GM19099 (cell line): ENCODE results near the gene ACIN1.

Experiments used
- POLR2A ChIP-seq: IDR thresholded peaks from 3 replicates; pipeline ENCODE4 v1.6.1; 2011; ENCODE audit warnings: low read depth; ENCODE audit not compliant: insufficient read length; ENCODE audit errors: extremely low read depth

The ACIN1 gene

GRCh38 chr14:23034498-23035302 is 60.2 kb downstream of the ACIN1 start, which contains the start of gene PSMB5:
PSMB5 (minus strand) TSS chr14:23034900; CDS start chr14:23034881, 19 bp downstream.
- peak; percentile 77 for TF ChIP-seq POLR2A

DNA sequence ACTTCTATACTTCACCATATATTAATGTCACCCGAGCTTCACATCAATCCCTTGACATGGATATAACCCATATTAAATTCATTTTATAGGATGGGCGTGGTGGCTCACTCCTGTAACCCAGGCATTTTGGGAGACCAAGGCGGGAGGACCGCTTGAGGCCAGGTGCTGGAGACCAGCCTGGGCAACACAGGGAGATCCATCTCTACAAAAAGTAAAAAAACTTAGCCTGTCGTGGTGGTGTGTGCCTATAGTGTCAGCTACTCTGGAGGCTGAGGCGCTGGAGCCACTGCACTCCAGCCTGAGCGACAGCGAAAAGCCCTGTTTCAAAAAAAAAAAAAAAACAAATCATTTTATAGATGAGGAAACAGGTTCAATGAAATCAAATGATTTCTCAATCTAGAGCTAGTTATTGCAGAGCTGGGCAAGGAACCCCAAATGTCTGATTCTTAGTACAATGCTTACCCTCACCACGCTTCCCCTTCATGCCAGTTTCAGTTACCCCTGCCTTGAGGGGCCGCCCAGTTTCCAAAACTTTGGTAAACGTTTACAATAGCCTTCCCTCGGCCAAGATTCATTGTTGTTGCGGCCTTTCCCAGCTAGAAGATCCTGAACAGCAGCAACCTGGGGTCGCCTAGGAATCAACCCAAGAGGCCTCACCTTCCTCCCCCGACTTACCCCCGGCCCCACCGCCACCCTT is 61.0 kb downstream of the ACIN1 start:
- TF ChIP-seq POLR2A: no peak

- no peak for TF ChIP-seq POLR2A
Measured at GRCh38 chr14:23033251-23033727, 61.6 kb downstream of the ACIN1 start.

DNA sequence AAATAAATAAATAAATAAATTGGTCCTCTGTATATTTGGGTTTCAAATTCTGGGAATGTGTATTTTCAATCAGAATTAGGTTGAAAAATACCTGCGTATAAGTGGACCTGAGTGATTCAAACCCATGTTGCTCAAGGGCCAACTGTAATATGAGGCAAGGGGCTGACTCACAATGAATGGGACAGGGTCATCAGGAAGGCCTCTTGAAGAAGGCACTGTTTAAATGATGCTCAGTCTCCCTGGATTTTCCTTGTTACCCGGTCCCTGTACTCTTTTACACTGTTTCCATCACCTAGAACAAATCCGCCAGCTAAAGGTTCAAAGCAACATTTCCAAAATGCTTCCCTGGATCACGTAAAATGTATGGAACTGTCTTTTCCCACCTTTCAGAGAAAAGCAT is 64.0 kb downstream of the ACIN1 start:
- TF ChIP-seq POLR2A: no peak

GRCh38 chr14:23028799-23029198 is 66.1 kb downstream of the ACIN1 start:
- no peak for TF ChIP-seq POLR2A

GRCh38 chr14:23025151-23025814 is 69.7 kb downstream of the ACIN1 start:
- no peak for TF ChIP-seq POLR2A

- no peak for TF ChIP-seq POLR2A
Measured at GRCh38 chr14:23024612-23025075, 70.3 kb downstream of the ACIN1 start.

DNA sequence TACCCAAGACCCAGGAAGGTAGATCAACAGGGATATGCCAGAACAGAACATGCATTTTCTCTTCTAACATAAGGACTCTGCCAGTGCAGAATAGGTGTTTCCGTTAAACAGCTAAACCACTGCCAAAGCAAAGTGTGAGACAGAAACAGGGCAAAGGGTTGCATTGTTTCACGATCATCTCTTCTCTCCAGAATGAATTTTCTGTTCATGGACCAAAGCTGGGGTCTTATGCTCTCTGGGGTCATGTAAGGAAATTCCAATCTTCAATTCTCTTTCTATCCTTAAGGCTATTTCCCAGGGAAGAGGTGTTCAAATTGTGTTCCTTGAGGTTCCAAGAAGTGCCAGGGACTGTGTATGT is 71.2 kb downstream of the ACIN1 start:
- TF ChIP-seq POLR2A: no peak

GRCh38 chr14:23023022-23023794 is 71.7 kb downstream of the ACIN1 start:
- TF ChIP-seq POLR2A: no peak

DNA sequence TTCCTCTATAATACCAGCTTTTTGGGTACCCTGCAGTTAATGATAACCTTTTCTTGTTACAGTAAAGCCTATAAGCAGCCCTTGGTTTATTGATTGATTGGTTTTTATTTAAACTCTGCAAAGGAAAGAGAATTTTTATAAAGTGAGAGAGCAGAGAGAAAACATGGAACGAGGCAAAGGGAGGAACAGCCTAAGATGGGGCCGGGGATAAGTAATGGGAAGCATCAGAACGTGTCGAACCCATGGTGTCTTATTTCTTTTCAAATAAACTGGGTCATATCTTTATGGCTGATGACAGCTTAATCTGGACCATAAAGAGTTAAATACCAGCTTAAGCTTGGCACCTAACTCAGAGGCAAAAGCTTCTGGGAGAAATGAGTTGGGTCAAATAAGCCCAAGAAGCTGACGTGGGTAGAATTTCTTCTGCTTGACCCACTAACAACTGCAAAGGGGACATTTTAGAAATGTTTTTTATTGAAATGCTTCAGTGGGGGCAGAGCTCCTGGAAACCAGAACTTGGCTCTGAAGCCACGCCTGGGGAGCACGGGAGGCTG is 73.0 kb downstream of the ACIN1 start:
- no peak for TF ChIP-seq POLR2A

DNA sequence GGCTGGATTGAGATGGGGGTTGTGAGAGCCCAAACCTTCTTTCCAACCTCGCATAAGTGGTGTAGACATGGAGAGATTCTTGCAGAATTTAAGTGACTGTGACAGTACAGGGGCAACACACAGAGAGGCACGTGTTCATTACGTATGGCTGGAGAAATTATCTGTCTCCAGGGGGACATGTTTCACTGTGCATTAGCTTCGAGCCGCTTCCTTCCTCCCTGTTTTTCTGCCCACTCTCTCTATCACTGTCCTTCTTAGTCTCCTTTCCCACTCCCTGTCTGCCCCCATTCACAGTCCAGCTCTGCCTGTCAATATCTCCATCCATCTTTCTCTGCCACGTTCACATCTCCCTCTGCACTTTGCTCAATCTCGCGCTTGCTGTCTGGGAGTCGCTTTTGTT is 73.5 kb downstream of the ACIN1 start:
- TF ChIP-seq POLR2A: no peak

DNA sequence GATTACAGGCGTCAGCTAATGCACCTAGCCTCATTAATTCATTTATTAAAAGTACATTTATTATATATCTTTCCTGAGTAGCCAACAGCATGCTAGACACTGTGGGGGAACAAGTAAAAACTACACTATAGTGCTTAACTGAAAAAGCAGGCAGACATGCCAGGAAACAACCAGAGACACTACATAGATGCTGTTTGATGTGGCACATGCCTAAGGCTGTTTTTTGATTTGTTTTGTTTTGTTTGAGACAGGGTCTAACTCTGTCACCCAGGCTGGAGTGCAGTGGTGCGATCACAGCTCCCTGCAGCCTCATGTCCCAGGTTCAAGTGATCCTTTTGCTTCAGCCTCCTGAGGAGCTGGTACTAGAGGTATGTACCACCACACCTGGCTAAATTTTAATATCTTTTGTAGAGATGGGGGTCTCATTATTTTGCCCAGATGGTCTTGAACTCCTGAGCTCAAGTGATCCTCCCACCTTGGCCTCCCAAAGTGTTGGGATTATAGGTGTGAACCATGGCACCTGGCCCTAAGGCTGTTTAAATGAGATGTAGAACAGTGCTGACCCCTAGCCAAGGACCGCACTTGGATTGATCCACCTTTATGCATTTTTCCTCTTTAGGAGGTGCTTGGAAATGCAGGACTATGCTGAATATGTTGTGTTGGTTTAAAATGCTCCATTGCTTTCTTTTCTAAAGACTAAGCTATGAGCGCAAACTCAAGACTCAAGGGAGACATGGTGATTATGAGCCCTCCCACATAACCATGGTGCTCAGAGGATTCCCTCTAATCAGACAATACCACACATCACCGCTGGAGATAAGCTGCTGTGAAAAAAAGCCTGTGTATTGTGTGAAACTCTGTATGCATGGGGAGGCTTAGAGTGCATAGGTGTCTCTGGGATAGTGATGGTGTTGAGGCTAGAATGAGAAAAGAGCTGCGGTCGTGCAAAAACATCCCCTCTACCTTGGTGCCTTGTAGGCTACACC is 74.5 kb downstream of the ACIN1 start:
- no peak for TF ChIP-seq POLR2A

GRCh38 chr14:23018107-23018506 is 76.8 kb downstream of the ACIN1 start:
- TF ChIP-seq POLR2A: no peak
